H9 (cell line): Measurements from ENCODE around the gene ARHGEF1. TPM values are rescaled to one million over a fixed set of nuclear protein-coding genes. Genes with fewer than 3 reads are reported as not detected.
A peak's percentile ranks its signal among the peaks of the same experiment; 100 is the strongest.

ENCODE experiments used
- DNase-seq: peaks from one replicate; pipeline ENCODE4 v3.0.0-alpha.2; 2017
- H2AFZ ChIP-seq: one replicate; pipeline ENCODE4 v1.6.1; 2013; ENCODE audit warnings: mild to moderate bottlenecking, low read length, control low read depth, moderate library complexity
- H2AK5ac ChIP-seq: 2 replicates; pipeline ENCODE4 v1.6.1; 2013; ENCODE audit warnings: low read length, control low read depth, mixed read lengths; ENCODE audit not compliant: insufficient read length
- H2BK120ac ChIP-seq: one replicate; pipeline ENCODE4 v1.6.1; 2013; ENCODE audit warnings: low read depth, mild to moderate bottlenecking, low read length, control low read depth, inconsistent platforms; ENCODE audit not compliant: poor library complexity, severe bottlenecking
- H2BK12ac ChIP-seq: 2 replicates; pipeline ENCODE4 v1.6.1; 2013; ENCODE audit warnings: low read length, control low read depth, mixed read lengths, low read depth; ENCODE audit not compliant: insufficient read length
- H2BK15ac ChIP-seq: 2 replicates; pipeline ENCODE4 v1.6.1; 2013; ENCODE audit warnings: low read depth, low read length, control low read depth
- H2BK20ac ChIP-seq: one replicate; pipeline ENCODE4 v1.6.1; 2013; ENCODE audit warnings: low read depth, mild to moderate bottlenecking, low read length, control low read depth, inconsistent platforms; ENCODE audit not compliant: poor library complexity, severe bottlenecking
- H2BK5ac ChIP-seq: 2 replicates; pipeline ENCODE4 v1.6.1; 2013; ENCODE audit warnings: low read length, control low read depth, mixed read lengths; ENCODE audit not compliant: insufficient read length
- H3K14ac ChIP-seq: 2 replicates; pipeline ENCODE4 v1.6.1; 2013; ENCODE audit warnings: low read length, control low read depth; ENCODE audit not compliant: insufficient read depth
- H3K18ac ChIP-seq: 2 replicates; pipeline ENCODE4 v1.6.1; 2013; ENCODE audit warnings: low read depth, mild to moderate bottlenecking, mixed read lengths, low read length, control low read depth; ENCODE audit not compliant: insufficient read length
- H3K23ac ChIP-seq: 2 replicates; pipeline ENCODE4 v1.6.1; 2013; ENCODE audit warnings: low read length, control low read depth, mixed read lengths, low read depth; ENCODE audit not compliant: insufficient read length
- H3K23me2 ChIP-seq: 2 replicates; pipeline ENCODE4 v1.6.1; 2013; ENCODE audit warnings: low read depth, mild to moderate bottlenecking, mixed read lengths, low read length, control low read depth; ENCODE audit not compliant: insufficient read length, poor library complexity, severe bottlenecking
- H3K27ac ChIP-seq: 2 replicates; pipeline ENCODE4 v1.5.1; 2013; ENCODE audit warnings: low read length, control low read depth, mixed read lengths, low read depth; ENCODE audit not compliant: insufficient read length
- H3K27me3 ChIP-seq: 2 replicates; pipeline ENCODE4 v1.6.1; 2013; ENCODE audit warnings: low read length, control low read depth, inconsistent platforms; ENCODE audit not compliant: insufficient read depth
- H3K4ac ChIP-seq: 2 replicates; pipeline ENCODE4 v1.6.1; 2013; ENCODE audit warnings: low read depth, mild to moderate bottlenecking, control low read depth, inconsistent platforms, low read length, moderate library complexity
- H3K4me1 ChIP-seq: 2 replicates; pipeline ENCODE4 v1.6.1; 2013; ENCODE audit warnings: low read length, control low read depth, inconsistent platforms; ENCODE audit not compliant: insufficient read depth
- H3K4me2 ChIP-seq: 2 replicates; pipeline ENCODE4 v1.6.1; 2013; ENCODE audit warnings: low read length, control low read depth, mixed read lengths; ENCODE audit not compliant: insufficient read length, insufficient read depth
- H3K56ac ChIP-seq: 2 replicates; pipeline ENCODE4 v1.6.1; 2013; ENCODE audit warnings: low read depth, mild to moderate bottlenecking, mixed read lengths, low read length, control low read depth; ENCODE audit not compliant: insufficient read length
- H3K79me1 ChIP-seq: 2 replicates; pipeline ENCODE4 v1.6.1; 2013; ENCODE audit warnings: low read depth, mild to moderate bottlenecking, moderate library complexity, low read length, control low read depth, inconsistent platforms; ENCODE audit not compliant: insufficient read depth, poor library complexity, severe bottlenecking
- H3K79me2 ChIP-seq: 2 replicates; pipeline ENCODE4 v1.6.1; 2013; ENCODE audit warnings: low read length, control low read depth, inconsistent platforms; ENCODE audit not compliant: insufficient read depth
- H3K9ac ChIP-seq: 2 replicates; pipeline ENCODE4 v1.6.1; 2013; ENCODE audit warnings: low read length, control low read depth, mixed read lengths; ENCODE audit not compliant: insufficient read length; ENCODE audit errors: extremely low read depth
- H3K9me3 ChIP-seq: one replicate; pipeline ENCODE4 v1.6.1; 2013; ENCODE audit warnings: low read depth, low read length, inconsistent platforms; ENCODE audit not compliant: control insufficient read depth
- H3T11ph ChIP-seq: one replicate; pipeline ENCODE4 v1.6.1; 2013; ENCODE audit warnings: mild to moderate bottlenecking, low read length, control low read depth, inconsistent platforms
- H4K20me1 ChIP-seq: one replicate; pipeline ENCODE4 v1.6.1; 2013; ENCODE audit not compliant: control insufficient read depth, insufficient read length, insufficient read depth
- H4K5ac ChIP-seq: 2 replicates; pipeline ENCODE4 v1.6.1; 2013; ENCODE audit warnings: low read depth, mild to moderate bottlenecking, mixed read lengths, low read length, control low read depth; ENCODE audit not compliant: insufficient read length
- H4K8ac ChIP-seq: replicated peaks from 2 replicates; pipeline ENCODE4 v1.6.1; 2013; ENCODE audit warnings: low read length, control low read depth, mixed read lengths, low read depth; ENCODE audit not compliant: insufficient read length
- H4K91ac ChIP-seq: 2 replicates; pipeline ENCODE4 v1.6.1; 2013; ENCODE audit warnings: low read depth, mild to moderate bottlenecking, moderate library complexity, mixed read lengths, low read length, control low read depth; ENCODE audit not compliant: insufficient read length
- H3K27ac Mint-ChIP-seq, 3 experiments: 2 replicates in 2 of 3; 3 replicates in 1 of 3; pipeline ENCODE4 v1.8.0; 2020 to 2021; ENCODE audit warnings: mixed read lengths in 3 of 3, mild to moderate bottlenecking in 1 of 3, moderate library complexity in 1 of 3
- H3K27me3 Mint-ChIP-seq: 2 replicates; pipeline ENCODE4 v1.8.0; 2021; ENCODE audit warnings: low read depth, mild to moderate bottlenecking, moderate library complexity, mixed read lengths
- H3K36me3 Mint-ChIP-seq, 3 experiments: 2 replicates in 2 of 3; 3 replicates in 1 of 3; pipeline ENCODE4 v1.8.0; 2020 to 2021; ENCODE audit warnings: low read depth in 3 of 3, mixed read lengths in 3 of 3; ENCODE audit not compliant: insufficient read depth in 1 of 3
- H3K4me1 Mint-ChIP-seq, 2 experiments: 2 replicates each; pipeline ENCODE4 v1.8.0; 2020; ENCODE audit warnings: mixed read lengths in 2 of 2
- H3K4me3 Mint-ChIP-seq, 2 experiments: 2 replicates in 1 of 2; 3 replicates in 1 of 2; pipeline ENCODE4 v1.8.0; 2020 to 2021; ENCODE audit warnings: mild to moderate bottlenecking in 2 of 2, mixed read lengths in 2 of 2, moderate library complexity in 1 of 2
- H3K9me3 Mint-ChIP-seq, 2 experiments: 2 replicates in 1 of 2; 3 replicates in 1 of 2; pipeline ENCODE4 v1.8.0; 2020; ENCODE audit warnings: mild to moderate bottlenecking in 2 of 2, mixed read lengths in 2 of 2, moderate library complexity in 1 of 2
- CTCF ChIP-seq: fragments of 200-600 bp; sonication (generic); conservative IDR thresholded peaks from 3 replicates; pipeline ENCODE4 v1.8.0; 2021; ENCODE audit warnings: antibody characterized with exemption, mild to moderate bottlenecking
- WGBS: extraction: QIAGEN DNeasy Blood & Tissue Kit; methylation state at CpG from one replicate; pipeline ENCODE4 v1.1.7; 2013; ENCODE audit warnings: missing lambda C conversion rate, low lambda C conversion rate, mixed read lengths; ENCODE audit not compliant: insufficient read length; ENCODE audit errors: extremely low coverage; 5-methylcytosine and 5-hydroxymethylcytosine counted together
- total RNA-seq: library from RNA; stranded (reverse); gene quantifications from 2 replicates; pipeline ENCODE4 v1.2.1, GENCODE V29; 2021

Gene ARHGEF1
- total RNA-seq, 1 experiment from 2014 or later: 50.3 TPM

GRCh38 chr19:41871573-41872383, 11.2 kb upstream of the ARHGEF1 start:
- H4K20me1 ChIP-seq: no peaks in the 10 kb centered on the region
- no peak overlapping the region for H3K4ac ChIP-seq
- no peak overlapping the region for H3K4me2 ChIP-seq
- Mint-ChIP-seq H3K4me1 (peaks cover 4 to 8% of the 10 kb centered on the region in 2 experiments; a peak in 3 of 4 replicates), H3K4me3 (no peak overlapping the region; a peak in 1 of 5 replicates), H3K36me3 (peaks cover 26 to 51% (median 44%) of the 10 kb centered on the region in 3 experiments), H3K9me3 (no peaks in the 10 kb centered on the region), H3K27ac (peak overlapping the region in 2 of 3 experiments; percentile 64 to 95; a peak in 4 of 7 replicates), H3K27me3 (peaks cover 8% of the 10 kb centered on the region)
- DNase-seq: no peak
- H3K56ac ChIP-seq: no peak overlapping the region
- H3K79me2 ChIP-seq: no peaks in the 10 kb centered on the region
- H2AK5ac ChIP-seq: no peak overlapping the region
- no peak overlapping the region for H2BK15ac ChIP-seq
- no peak overlapping the region for H2BK120ac ChIP-seq
- TF ChIP-seq CTCF: no peak
- no peak overlapping the region for H3K23ac ChIP-seq
- H3K18ac ChIP-seq: no peak overlapping the region
- no peak overlapping the region for H2BK12ac ChIP-seq
- peaks cover 5% of the 10 kb centered on the region for H3K79me1 ChIP-seq
- H2BK5ac ChIP-seq: no peak overlapping the region
- no peak overlapping the region for H2BK20ac ChIP-seq
- no peaks in the 10 kb centered on the region for H3K4me1 ChIP-seq
- H4K91ac ChIP-seq: no peak overlapping the region
- no peaks in the 10 kb centered on the region for H3K27me3 ChIP-seq
- H3T11ph ChIP-seq: no peak overlapping the region
- no peak overlapping the region for H3K9ac ChIP-seq
- no peaks in the 10 kb centered on the region for H3K23me2 ChIP-seq
- no peak overlapping the region for H3K27ac ChIP-seq
- H3K9me3 ChIP-seq: no peaks in the 10 kb centered on the region
- H2AFZ ChIP-seq: no peak overlapping the region
- WGBS: no CpG with 5 or more reads among the region's 16 CpGs
- no peak overlapping the region for H3K14ac ChIP-seq
- H4K5ac ChIP-seq: no peak overlapping the region
- H4K8ac ChIP-seq: no peak overlapping the region
